NK-92 (cell line): ENCODE measurements around the gene SERP2.

Experiments
- DNase-seq: peaks from one replicate; lab custom pipeline; 2025; ENCODE audit not compliant: unreplicated experiment; lab: John Stamatoyannopoulos, UW

Gene SERP2

DNA sequence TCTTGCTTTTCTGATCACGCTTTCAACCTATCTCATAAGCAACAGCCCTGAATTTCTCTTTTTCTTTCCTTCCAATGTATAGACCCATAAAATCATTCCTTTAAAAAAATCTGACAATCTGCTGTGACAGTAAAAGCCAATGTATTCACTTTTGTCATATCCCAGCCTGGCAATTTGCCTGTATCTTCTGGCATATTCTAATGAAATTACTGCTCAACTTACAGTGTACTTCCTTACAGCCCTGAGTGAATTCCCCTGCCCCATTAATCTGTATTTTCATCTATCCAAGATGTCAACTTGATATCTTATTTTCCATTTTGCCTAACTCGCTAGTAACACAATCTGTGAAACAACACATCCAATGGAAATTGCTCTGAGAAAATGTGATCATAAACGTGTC lies 18.0 kb upstream of the SERP2 start:
- DNase-seq = no peak

DNA sequence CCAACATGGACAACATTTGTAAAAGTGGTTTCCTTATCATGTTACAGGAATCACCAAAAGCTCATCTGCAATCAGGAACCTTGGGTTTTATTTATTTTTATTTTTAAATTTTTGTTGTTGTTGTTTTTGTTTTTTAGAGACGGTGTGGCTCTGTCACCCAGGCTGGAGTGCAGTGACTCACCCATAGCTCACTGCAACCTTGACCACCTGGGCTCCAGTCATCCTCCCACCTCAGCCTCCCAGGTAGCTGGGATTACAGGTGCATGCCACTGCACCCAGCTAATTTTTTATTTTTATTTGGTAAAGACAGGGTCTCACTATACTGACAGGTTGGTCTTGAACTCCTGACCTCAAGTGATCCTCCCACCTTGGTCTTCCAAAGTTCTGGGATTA lies 13.6 kb upstream of the SERP2 start:
- no peak for DNase-seq

DNA sequence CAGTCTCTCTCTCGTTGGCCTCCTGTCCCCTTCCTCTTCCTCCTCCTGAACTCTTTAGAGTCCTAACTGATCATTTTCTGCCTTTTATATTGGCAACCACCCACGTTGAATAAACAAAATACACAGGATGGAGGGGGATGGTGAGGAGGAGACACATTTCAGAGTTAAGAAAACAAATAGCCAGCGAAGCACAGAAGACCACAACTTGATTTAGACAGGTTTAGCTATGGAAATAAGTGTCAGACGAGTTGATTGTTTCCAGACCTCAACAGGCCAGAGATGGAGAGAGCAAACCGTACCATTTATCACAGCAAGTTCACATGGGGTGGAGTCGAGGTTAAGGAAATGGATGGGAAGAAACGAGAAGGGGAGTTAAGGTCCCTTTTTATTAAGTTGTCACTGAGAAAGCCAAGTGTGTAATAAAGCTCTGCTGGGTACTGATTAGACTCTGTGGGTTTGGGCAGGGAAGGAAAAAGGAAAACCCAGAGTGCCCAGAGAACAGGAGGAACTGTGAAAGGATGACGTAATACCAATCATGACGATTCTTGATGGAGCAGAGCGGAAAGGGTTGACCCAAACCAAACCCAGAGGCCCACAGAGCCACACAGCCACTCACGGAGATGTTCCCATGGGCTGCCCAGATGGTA lies 11.1 kb upstream of the SERP2 start:
- no peak for DNase-seq

DNA sequence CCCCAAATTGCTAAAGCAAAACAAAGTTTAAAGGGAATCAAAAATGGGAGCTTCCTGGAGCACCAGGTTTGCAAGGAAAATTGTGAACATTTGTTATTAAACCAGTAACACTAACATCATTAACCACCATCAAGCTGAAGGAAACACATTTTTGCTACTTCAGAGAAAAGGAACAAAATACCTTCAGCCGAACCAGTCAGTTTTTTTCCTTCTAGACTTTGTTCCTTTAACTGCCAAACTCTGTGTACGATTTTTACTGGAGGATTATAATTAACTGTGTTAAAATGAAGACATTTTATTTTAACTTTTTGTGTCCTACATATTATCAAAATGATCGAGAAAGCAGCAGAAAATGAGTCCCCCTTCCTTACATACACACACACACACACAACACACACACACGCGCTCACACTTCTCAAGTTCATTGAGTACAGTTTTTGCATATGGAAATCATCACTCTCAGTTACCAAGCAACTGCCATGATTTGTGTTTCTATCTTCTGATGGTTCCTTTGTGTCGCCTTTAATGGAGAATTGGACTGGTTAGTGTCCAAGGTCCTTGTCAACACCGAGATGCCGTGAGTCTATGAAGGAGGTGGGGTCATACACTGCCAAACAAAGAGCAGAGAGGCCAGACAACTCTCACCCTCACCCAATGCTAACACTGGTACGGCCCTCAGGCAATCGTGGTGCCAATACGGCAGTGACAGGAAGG lies 9.8 kb upstream of the SERP2 start:
- no peak for DNase-seq

DNA sequence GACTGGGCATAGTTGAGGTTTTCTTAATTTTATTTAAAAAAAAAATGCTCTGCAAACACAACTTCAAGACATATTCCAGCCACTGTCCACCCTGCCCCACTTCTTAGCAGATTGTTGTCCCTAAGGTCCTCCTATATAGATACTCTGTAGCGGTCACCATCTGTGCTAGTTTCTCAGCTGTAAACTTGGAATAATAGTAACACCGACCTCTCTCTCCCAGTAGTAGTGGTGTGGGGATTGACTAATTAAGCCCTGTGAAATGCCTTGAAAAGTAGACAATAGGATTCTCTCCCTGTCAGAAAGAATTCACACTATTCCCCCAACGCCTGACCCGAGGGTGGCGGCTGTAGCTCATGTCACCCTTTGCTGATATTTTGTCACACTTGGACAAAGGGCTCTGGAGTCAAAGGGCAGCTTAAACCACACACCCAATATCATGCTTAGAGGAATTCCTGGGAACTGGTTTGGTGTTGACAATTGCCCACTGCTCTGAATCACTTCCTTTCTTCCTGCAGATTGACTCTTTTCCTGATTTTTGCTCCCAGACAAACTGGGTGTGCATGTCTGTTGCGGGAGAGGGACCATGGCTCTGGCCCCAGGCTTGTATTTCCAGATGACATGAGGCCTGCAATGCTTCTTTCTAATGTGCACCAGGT lies 9.2 kb upstream of the SERP2 start:
- no peak for DNase-seq

DNA sequence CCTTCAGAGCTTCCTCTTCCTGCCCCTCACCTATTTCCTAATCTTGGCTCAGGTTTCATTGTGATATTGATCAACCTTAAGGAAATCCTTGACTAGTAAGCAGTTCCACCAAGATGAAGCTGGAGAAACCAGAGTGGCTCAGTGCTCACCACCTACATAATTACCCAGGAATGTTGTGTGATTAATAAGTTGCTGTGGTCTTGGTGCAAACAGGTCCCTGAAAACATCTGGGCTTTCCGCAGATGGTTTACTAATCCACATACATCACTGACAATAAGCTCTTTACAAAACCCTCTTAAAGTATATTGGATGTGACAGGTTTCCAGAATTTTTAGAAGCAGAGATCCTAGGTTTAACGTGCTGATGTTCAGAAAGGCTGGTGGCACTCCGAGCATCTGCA lies 8.6 kb upstream of the SERP2 start:
- DNase-seq = no peak

DNA sequence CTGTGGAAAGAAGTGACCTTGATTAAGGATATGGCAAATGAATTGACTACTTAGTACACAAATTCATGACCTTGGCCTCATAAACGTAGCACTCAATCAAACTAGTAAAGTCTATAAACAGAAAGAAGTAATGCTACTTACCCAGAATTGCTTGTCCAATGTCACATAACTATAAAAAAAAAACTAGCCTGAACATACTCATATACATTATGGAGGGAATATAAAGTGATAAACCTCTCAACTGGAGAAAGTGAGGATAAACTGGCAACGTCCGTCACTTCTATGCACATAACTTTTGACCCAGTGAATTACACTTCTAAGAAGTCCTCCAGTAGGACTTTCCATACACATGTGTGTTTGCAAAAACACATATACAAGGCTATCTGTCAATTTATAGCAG lies 7.7 kb upstream of the SERP2 start:
- no peak for DNase-seq

DNA sequence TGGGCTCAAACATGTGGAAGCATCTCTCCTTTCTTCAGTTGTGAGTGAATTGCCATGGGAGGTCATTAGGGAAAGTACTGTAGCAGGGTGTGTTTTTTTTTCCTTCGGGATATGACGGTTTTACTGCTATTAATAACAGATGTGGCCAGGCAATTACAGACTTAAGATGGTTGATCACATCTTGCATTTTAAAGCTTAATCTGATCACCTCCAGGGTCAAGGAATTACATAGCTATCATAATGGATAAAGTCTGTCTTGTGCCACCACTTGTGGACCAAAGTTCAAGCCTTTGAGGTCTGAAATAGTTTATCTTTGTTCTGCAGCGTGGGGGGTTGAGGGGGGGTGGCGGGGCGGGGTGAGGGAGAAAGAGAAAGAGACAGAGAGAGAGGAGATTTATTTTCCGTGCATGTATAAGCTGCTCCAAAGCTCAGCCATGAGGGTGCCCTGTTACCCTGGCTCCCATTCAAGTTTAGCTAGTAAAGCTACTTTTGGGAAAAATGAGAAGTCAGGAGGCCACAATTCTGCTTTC lies 5.5 kb upstream of the SERP2 start:
- DNase-seq = no peak

DNA sequence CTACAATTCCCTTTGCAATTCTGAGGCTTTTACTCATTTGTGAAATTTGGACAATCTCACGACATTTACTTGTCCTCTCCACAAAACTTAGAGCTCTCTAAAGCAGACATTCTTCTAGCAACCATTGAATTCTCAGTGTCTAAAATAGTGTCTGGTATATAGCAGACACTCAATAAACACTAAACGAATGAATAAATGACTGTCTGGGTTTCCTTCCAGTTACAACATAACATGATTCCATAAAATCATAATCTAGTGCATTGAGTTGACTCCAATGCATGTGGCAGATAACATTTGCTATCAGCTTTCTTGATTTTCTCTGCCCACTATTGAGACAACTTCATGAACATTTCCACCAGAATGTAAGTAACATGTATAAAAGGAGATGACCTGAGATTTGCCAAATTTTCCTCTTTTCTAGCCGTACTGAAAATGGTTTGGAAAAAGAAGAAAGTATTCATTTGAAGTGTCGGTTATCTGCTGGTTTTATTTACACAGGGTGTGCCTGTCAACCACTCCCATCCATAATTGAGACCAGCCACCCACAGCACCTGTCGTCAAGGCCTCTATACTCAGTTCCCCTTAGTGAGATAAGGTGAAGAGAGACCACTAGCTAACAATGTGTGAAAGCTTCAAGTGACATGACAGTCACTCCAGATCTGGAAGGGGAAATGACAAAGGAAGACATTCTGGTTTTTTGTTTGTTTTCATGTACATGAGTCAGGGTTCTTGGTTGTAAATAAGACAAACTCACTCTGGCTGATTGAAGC lies 4.8 kb upstream of the SERP2 start:
- DNase-seq = no peak

DNA sequence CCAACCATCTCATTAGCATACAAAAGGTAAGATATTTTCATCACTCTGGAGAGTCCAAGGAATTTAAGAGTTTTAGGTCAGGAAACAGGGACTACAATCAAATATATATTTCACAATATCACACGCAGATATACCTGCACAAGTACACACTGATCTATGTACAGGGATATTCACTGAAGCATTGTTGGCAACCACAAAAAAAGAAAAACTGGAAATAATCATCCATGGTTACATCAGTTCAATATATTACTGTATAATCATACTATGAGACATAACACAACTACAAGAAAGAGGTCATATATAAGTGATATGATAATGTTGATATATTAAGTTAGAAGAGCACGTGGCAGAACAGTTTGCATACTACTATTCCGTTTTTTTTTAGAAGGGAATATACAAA lies 2.2 kb upstream of the SERP2 start:
- no peak for DNase-seq

DNA sequence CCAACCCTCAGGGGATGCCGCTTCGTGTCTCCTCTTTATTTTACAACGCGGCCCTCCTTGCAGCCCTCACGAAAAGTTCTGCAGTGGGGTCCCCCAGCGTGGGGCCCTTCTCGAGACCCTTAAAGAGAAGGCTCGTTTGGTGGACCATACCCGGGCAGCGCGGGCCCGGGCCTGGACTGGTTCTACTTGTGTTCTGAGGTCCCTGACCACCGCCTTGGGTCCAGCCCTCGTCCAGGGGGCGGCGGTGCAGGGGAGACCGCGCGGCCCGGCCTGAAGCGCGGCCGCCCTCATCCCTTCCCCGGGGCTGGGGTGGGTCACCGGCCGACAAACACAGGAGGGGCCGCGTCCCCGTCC lies 400 bp upstream of the SERP2 start:
- DNase-seq = no peak

DNA sequence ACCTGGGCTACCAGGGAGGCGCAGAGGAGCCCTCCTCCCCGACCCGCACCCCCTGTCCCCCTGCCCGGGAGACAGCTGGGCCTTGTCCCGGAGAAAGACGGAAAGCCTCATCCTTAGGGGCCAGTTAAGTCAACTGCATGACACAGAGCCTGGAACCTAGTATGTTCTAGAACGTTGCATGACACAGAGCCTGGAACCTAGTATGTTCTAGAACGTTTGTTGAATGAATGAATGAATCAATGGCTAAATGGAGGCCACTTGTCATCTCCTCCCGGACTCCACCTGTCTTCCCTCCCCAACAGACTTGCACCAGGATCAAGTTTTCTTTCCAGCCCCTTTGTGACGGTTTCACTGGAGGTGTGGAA lies 706 bp downstream of the SERP2 start:
- DNase-seq = no peak

DNA sequence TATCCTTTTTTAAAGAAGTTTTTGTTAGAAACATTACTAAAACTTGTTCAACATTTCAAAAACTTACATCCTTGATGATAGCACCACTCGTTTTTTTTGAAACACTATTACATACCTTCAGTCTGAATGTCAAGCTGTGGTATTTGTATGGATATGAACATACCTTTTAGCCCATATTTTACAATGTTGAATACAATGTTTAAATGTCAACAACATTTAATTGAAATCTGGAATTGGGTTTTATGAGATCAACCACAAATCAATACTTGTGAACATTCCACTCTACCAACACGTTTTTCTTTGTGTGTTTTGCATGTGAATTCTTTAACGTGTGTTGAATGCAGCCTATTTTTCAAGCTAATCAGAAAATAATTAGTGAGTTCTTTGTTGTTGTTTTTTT lies 4.7 kb downstream of the SERP2 start:
- no peak for DNase-seq

DNA sequence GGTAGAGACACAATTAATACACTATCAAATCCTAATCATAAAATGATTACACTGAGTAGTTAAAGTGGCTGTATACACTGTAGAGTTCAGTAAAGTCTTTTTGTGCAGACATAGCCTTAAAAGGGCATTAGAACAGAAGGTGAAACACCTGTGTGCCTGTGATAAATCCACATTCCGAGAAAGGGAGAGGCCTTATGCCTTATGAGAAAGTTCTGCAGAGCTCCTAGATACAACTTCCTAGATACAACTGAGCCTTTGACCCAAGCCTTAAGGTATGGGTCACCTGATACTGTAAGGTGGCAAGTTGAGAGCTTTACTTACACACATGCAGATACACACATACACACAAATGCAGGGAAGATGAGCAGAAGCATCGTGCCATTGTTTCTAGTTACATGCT lies 6.3 kb downstream of the SERP2 start:
- no peak for DNase-seq

DNA sequence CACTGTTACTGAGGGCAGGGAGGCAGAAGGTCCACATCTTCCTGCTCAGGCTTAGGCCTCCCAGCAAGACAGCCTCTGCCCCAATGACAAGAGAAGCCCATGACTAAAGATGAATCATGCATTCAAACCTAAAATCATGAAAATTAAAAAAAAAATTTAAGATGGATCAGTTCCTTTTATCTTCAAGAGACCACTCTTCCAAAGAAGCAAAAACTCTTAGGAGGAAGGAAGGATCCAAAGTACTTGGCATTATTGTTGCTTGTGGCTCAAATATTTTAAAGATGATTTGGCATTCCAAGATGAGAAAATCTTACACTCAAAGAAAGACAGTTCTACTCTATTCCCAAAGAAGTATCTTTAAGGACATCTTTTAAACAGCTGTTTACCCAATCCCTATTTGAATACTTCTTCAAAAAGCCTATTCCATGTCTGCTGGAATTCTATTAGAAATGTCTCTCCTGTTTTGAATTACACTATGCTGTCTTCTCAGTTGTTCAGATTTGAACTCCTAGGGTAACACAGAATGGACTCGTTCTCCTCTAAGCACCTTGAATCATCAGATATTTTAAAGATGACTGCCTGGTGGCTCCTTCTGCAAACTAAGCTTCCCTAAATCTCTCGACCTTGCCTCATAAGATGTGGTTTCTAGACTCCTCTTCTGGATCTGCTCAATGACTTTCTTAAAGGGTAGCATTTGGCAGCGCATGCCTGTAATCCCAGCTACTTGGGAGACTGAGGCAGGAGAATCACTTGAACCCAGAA lies 7.0 kb downstream of the SERP2 start:
- no peak for DNase-seq

DNA sequence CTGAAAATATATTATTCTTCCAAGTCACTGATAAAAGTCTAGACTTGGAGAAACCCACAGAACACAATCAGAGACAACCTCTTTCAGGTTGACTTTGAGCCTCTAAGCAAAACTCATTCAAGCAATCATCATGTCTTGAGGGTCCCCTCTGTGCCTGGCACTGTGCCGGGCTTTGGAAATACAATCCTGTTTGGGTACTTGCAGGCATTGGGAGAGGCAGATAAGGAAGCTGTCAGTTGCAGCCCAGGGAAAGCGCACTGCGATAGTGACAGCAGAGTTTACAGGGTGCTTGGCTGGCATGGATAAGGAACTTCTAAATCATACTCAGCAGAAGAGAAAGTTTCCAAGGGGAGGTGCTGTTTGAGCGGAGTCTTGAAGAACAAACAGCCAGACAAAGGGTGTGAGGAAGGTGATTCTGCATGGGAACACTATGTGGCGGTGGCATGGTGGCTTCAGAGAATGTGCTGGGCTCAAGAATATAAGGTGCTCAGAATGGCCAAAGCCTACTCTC lies 9.1 kb downstream of the SERP2 start:
- no peak for DNase-seq

DNA sequence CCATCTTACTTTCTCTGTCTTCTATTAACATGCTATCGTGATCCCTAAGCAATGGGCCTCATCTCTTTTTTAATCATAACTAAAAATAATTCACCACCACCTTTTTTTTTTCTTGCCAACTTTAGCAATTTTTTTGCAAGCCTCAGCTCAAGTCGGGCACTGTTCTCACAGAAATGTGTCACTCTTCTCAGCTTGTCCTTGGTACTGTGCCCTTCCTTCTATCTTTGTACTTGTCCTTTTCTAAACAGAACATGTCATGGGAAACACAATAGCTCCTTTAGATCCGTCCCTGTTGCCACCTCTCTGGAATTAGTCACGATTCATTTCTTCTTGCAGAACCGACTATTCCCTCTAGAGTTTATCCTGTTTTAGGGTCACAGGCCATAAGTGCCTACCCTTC lies 10.3 kb downstream of the SERP2 start:
- DNase-seq = no peak

DNA sequence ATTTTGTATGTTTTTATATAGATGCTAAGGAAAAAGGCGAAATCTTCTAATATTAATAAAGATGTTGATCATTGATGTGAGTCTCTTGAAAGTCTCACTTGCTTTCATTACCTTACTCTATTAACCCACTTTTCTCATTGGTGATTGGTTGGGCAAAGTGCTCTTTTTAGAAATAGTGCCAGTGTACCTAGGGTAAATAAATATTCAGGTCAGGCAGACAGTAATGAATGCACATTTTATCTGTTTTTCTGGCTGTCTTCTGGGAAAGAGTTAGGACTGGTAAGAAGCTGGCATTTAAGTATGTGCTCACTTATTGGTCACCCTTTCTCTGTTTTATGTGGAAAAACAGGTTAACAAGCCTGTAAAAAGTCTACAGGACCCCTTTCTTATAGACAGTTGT lies 11.2 kb downstream of the SERP2 start:
- DNase-seq = no peak

DNA sequence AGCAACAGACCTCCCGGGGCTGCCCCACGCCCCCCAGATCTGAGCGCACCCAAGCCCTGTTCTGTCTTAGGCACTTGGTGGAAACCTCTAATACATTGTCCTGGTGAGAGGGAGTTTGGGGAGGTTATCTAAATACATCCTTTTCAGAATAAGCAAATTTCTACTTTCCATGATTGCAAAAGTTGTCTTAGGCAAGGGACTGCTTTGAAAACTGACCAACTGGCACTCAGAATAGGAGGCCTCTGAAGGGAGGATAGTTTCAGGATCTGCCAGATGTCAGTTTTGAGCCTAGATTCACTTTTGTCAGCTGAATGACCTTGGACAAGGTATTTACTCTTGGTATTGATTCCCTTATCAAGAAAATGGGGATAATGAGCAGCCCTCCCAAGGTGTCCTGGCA lies 11.8 kb downstream of the SERP2 start:
- no peak for DNase-seq

DNA sequence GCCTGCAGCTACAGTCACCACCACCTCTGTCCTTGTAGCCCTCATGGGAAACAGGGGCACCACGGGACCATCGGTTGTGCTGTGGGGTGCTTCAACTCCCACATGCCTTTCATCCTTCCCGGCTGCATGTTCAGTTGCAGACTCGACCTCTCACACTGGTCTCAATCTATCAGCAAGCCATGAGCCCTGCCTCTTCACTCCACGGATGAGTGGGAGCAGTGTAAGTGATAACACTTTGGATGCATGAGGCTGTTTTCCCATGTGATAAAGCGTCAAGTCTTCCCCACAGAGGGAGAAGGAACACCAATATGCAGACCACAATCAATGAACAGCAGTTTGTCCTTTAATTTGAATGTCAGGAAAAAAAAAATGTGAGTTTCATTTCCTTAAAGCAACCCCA lies 12.2 kb downstream of the SERP2 start:
- DNase-seq = no peak
